HepG2 (cell line): ENCODE measurements around the gene METTL5. TPM values are rescaled to one million over a fixed set of nuclear protein-coding genes. Genes with fewer than 3 reads are reported as not detected.

ENCODE experiments used
- ATAC-seq: fragments of 200-7000 bp; cut with Tn5 transposase; 3 replicates; pipeline ENCODE4 v1.9.1; 2020; ENCODE audit warnings: mild to moderate bottlenecking, moderate library complexity
- BruUV-seq: library from RNA; stranded (reverse); fragments of 400-500 nt; replicated peaks from 2 replicates; lab custom pipeline; 2021; lab: Mats Ljungman, UMichigan
- CTCF ChIA-PET: fragments of 300-600 bp; formaldehyde crosslinking; extraction: SDS; loops from one replicate; lab custom pipeline; 2021; ENCODE audit warnings: low total read pairs, inconsistent platforms, low intra/inter-chr PET ratio; lab: Yijun Ruan, JAX
- POLR2A ChIA-PET: fragments of 350-600 bp; sonication (Branson Sonifier 250); formaldehyde crosslinking; loops from one replicate; lab custom pipeline; 2020; ENCODE audit warnings: antibody characterized with exemption, inconsistent platforms; lab: Yijun Ruan, JAX
- DNase-seq: peaks from one replicate; pipeline ENCODE4 v3.0.0-alpha.2; 2015; ENCODE audit warnings: low spot score
- FAIRE-seq: peaks from 3 replicates; lab custom pipeline; 2011; peaks lifted over from hg19 to GRCh38; lab: Jason Lieb, UNC
- H2AFZ ChIP-seq: one replicate; pipeline ENCODE4 v1.6.1; 2011; ENCODE audit warnings: low read length, inconsistent platforms
- H3K27ac ChIP-seq: fragments of 300-600 bp; 3 replicates; pipeline ENCODE4 v1.8.0; 2011; ENCODE audit warnings: mixed run types, mild to moderate bottlenecking, mixed read lengths, low read length, inconsistent platforms; ENCODE audit not compliant: insufficient read depth; ENCODE audit errors: extremely low read length
- H3K27me3 ChIP-seq, 2 experiments: fragments of 200-600 bp in 1 of 2; 2 replicates in 1 of 2; 3 replicates in 1 of 2; pipeline versions ENCODE4 v1.6.0 to v1.8.0; 2011; ENCODE audit warnings: low read length in 2 of 2, mild to moderate bottlenecking in 2 of 2, moderate library complexity in 2 of 2, inconsistent platforms in 1 of 2; ENCODE audit not compliant: insufficient read depth in 2 of 2, control insufficient read depth in 1 of 2
- H3K36me3 ChIP-seq, 2 experiments: fragments of 200-600 bp in 1 of 2; replicated peaks in 1 of 2; 2 replicates in 1 of 2; 3 replicates in 1 of 2; pipeline versions ENCODE4 v1.5.1 to v1.8.0; 2011; ENCODE audit warnings: low read length in 2 of 2, inconsistent platforms in 1 of 2; ENCODE audit not compliant: insufficient read depth in 2 of 2, control insufficient read depth in 1 of 2
- H3K4me1 ChIP-seq: 2 replicates; pipeline ENCODE4 v1.5.1; 2012; ENCODE audit warnings: low read length, inconsistent platforms; ENCODE audit not compliant: insufficient read depth
- H3K4me2 ChIP-seq: 2 replicates; pipeline ENCODE4 v1.6.0; 2011; ENCODE audit warnings: low read depth, low read length, inconsistent platforms
- H3K4me3 ChIP-seq, 3 experiments: fragments of 200-600 bp in 1 of 3; sonication (generic), shearing (Covaris generic) in 1 of 3; replicated peaks in 1 of 3; 2 replicates each; pipeline ENCODE4 v1.5.1; 2011 to 2016; ENCODE audit warnings: low read length in 3 of 3, inconsistent platforms in 2 of 3, low read depth in 2 of 3, mild to moderate bottlenecking in 2 of 3, control low read depth in 1 of 3, mixed read lengths in 1 of 3; ENCODE audit not compliant: insufficient read depth in 1 of 3
- H3K79me2 ChIP-seq: one replicate; pipeline ENCODE4 v1.6.1; 2011; ENCODE audit warnings: low read length, inconsistent platforms; ENCODE audit not compliant: insufficient read depth
- H3K9ac ChIP-seq: 2 replicates; pipeline ENCODE4 v1.6.0; 2011; ENCODE audit warnings: mild to moderate bottlenecking, low read depth, low read length, inconsistent platforms; ENCODE audit not compliant: insufficient read depth
- H3K9me3 ChIP-seq: 2 replicates; pipeline ENCODE4 v1.5.1; 2012; ENCODE audit warnings: mild to moderate bottlenecking, low read length
- H4K20me1 ChIP-seq: 2 replicates; pipeline ENCODE4 v1.6.0; 2011; ENCODE audit warnings: inconsistent platforms, mild to moderate bottlenecking, low read length, moderate library complexity; ENCODE audit not compliant: insufficient read depth
- ARNT ChIP-seq: fragments of 450-650 bp; IDR thresholded peaks from 2 replicates; pipeline ENCODE4 v1.6.1; 2017
- ATAD3A ChIP-seq: sonication (generic); formaldehyde crosslinking; IDR thresholded peaks from 2 replicates; pipeline ENCODE4 v1.4.0; 2020; ENCODE audit warnings: missing genetic modification reagents
- ATF1 ChIP-seq: IDR thresholded peaks from 2 replicates; pipeline ENCODE4 v1.6.1; 2016; ENCODE audit warnings: mild to moderate bottlenecking, control low read depth
- ETV6 ChIP-seq: sonication (generic); formaldehyde crosslinking; conservative IDR thresholded peaks from 2 replicates; pipeline ENCODE4 v1.4.0; 2020; ENCODE audit warnings: missing genetic modification reagents
- GATA4 ChIP-seq: sonication (generic); IDR thresholded peaks from 2 replicates; pipeline ENCODE4 v1.6.1; 2016; ENCODE audit warnings: antibody characterized with exemption, low read depth, borderline replicate concordance
- GFI1 ChIP-seq: sonication (generic); formaldehyde crosslinking; IDR thresholded peaks from 2 replicates; pipeline ENCODE4 v1.5.0; 2020; ENCODE audit warnings: missing genetic modification reagents, mild to moderate bottlenecking, borderline replicate concordance
- HNRNPUL1 ChIP-seq: fragments of 200-400 bp; formaldehyde crosslinking; IDR thresholded peaks from 2 replicates; pipeline ENCODE4 v1.6.1; 2017; ENCODE audit warnings: low read depth, mild to moderate bottlenecking, low read length, moderate library complexity
- PRMT3 ChIP-seq: sonication (generic); formaldehyde crosslinking; IDR thresholded peaks from 2 replicates; pipeline ENCODE4 v1.8.1; 2022; ENCODE audit warnings: low read depth, mild to moderate bottlenecking, moderate library complexity, missing genetic modification reagents, borderline replicate concordance
- SP5 ChIP-seq: IDR thresholded peaks from 2 replicates; pipeline ENCODE4 v1.6.1; 2016; ENCODE audit warnings: low read depth, borderline replicate concordance
- XBP1 ChIP-seq: sonication (generic); formaldehyde crosslinking; IDR thresholded peaks from 2 replicates; pipeline ENCODE4 v1.5.0; 2020; ENCODE audit warnings: missing genetic modification reagents
- ZFP36L2 ChIP-seq: sonication (generic); formaldehyde crosslinking; IDR thresholded peaks from 2 replicates; pipeline ENCODE4 v1.4.0; 2020; ENCODE audit warnings: missing genetic modification reagents
- ZNF607 ChIP-seq: sonication (generic); formaldehyde crosslinking; IDR thresholded peaks from 2 replicates; pipeline ENCODE4 v1.5.1; 2020; ENCODE audit warnings: missing genetic modification reagents, mild to moderate bottlenecking, borderline replicate concordance
- ZNF75D ChIP-seq: sonication (generic); formaldehyde crosslinking; IDR thresholded peaks from 2 replicates; pipeline ENCODE4 v1.8.1; 2023; ENCODE audit warnings: missing genetic modification reagents, mild to moderate bottlenecking, borderline replicate concordance
- WGBS: methylation state at CpG from one replicate; pipeline ENCODE4 v1.1.6; 2017; ENCODE audit warnings: low lambda C conversion rate; 5-methylcytosine and 5-hydroxymethylcytosine counted together
- in situ Hi-C: cut with HindIII; loops from 2 replicates; pipeline ENCODE4 v1.10.0; 2017; ENCODE audit warnings: low pct_unique_long_range_greater_than_20kb; ENCODE audit not compliant: extremely low pct_ligation_motif_present
- intact Hi-C: fragments of 100-400 bp; cut with micrococcal nuclease; formaldehyde crosslinking; loops from one replicate; pipeline ENCODE4 v1.10.0; 2022; ENCODE audit not compliant: unreplicated experiment
- polyA plus RNA-seq, 8 experiments: library from polyadenylated mRNA; depleted of rRNA in 3 of 8; stranded (reverse) in 7 of 8; unstranded in 1 of 8; fragments of >200 nt; fragmentation: Illumina TruSeq in 4 of 8; extraction: Trizol in 4 of 8; gene quantifications; 2 replicates each; pipeline versions ENCODE4 v1.2.1 to v1.2.3, GENCODE V29; 2011 to 2016; ENCODE audit warnings: low read depth in 4 of 8, missing spikeins in 1 of 8, mixed read lengths in 1 of 8; ENCODE audit not compliant: insufficient read depth in 1 of 8
- total RNA-seq, 5 experiments: library from RNA; depleted of rRNA; stranded (reverse); fragments of >200 nt; fragmentation: Illumina TruSeq; extraction: Trizol; gene quantifications; 2 replicates each; pipeline ENCODE4 v1.2.3, GENCODE V29; 2016; ENCODE audit warnings: low read depth in 1 of 5

The METTL5 gene
- total and polyA plus RNA-seq, 2 of the 13 experiments (the other 11 are each of a cell fraction or from before 2014, with no cell fraction given), result 50.7 to 95.1 TPM

GRCh38 chr2:169797601-169798000 lies 27.1 kb downstream of the METTL5 start:
- Histone ChIP-seq H3K4me1 (peaks cover 33% of the 10 kb centered on the region), H3K4me3 (no peak overlapping the region), H2AFZ (no peak overlapping the region), H3K27ac (no peak overlapping the region), H3K79me2 (peaks cover 37% of the 10 kb centered on the region), H3K27me3 (no peaks in the 10 kb centered on the region; a peak in 1 of 5 replicates), H4K20me1 (peaks cover 6% of the 10 kb centered on the region; the same call in 1 of the 2 replicates), H3K36me3 (peaks cover 4 to 11% of the 10 kb centered on the region in 2 experiments; a peak in 4 of 5 replicates), H3K4me2 (no peak overlapping the region; the same call in 1 of the 2 replicates), H3K9me3 (no peaks in the 10 kb centered on the region), H3K9ac (no peak overlapping the region)
- ATAC-seq, result no peak
- intact Hi-C loops, result no loop called here
- DNase-seq, result no peak
- no peak for TF ChIP-seq SP5
- TF ChIP-seq ATF1 (CRISPR knock-in tag), result 0 out of 2 replicates have a peak, but pooled peaks have one; percentile 11
- CTCF ChIA-PET, result no interaction called here
- no peak for FAIRE-seq
- WGBS, result 91% methylated on average over 5 of the region's 5 CpGs
- no TSS peak for BruUV-seq
- in situ Hi-C loops, result no loop called here
- POLR2A ChIA-PET, result no interaction called here

- Histone ChIP-seq H3K27ac (no peak overlapping the region), H3K9me3 (no peaks in the 10 kb centered on the region), H2AFZ (no peak overlapping the region), H3K4me2 (no peak overlapping the region), H3K79me2 (peaks cover 26% of the 10 kb centered on the region), H3K36me3 (no peaks in the 10 kb centered on the region; a peak in 2 of 5 replicates), H3K9ac (no peak overlapping the region), H4K20me1 (peaks cover 6% of the 10 kb centered on the region; the same call in 1 of the 2 replicates), H3K4me3 (no peak overlapping the region), H3K27me3 (no peaks in the 10 kb centered on the region; a peak in 1 of 5 replicates), H3K4me1 (peaks cover 21% of the 10 kb centered on the region)
- in situ Hi-C loops, result no loop called here
- no TSS peak for BruUV-seq
- TF ChIP-seq ZNF607, result no peak
- no peak for TF ChIP-seq HNRNPUL1
- TF ChIP-seq XBP1, result no peak
- no peak for TF ChIP-seq PRMT3 (CRISPR knock-in tag)
- no peak for TF ChIP-seq ZNF75D (CRISPR knock-in tag)
- TF ChIP-seq ZFP36L2 (CRISPR knock-in tag), result no peak
- TF ChIP-seq ETV6 (CRISPR knock-in tag), result no peak
- no peak for TF ChIP-seq GATA4
- no peak for TF ChIP-seq ATAD3A (CRISPR knock-in tag)
- TF ChIP-seq ARNT, result no peak
- no peak for TF ChIP-seq GFI1 (CRISPR knock-in tag)
- intact Hi-C loops, result no loop called here
- DNase-seq (no peak), FAIRE-seq (no peak), ATAC-seq (no peak)
- ChIA-PET POLR2A (no interaction called here), CTCF (no interaction called here)
- WGBS, result 81% methylated on average over 6 of the region's 6 CpGs
Measured at GRCh38 chr2:169796441-169796840, 28.3 kb downstream of the METTL5 start.
